Mucosa of descending colon (tissue), 3 donors: ENCODE measurements around the gene PACC1. TPM values are rescaled to one million over a fixed set of nuclear protein-coding genes. Genes with fewer than 3 reads are reported as not detected.

Experiments
- ATAC-seq: fragments of 200-7000 bp; cut with Tn5 transposase; one replicate; pipeline ENCODE4 v1.9.1; 2020; ENCODE audit warnings: mild to moderate bottlenecking, moderate library complexity
- DNase-seq, 3 donors: peaks; one replicate each; pipeline ENCODE4 v3.0.0-alpha.2; 2020
- H3K36me3 ChIP-seq: fragments of 200-600 bp; one replicate; pipeline ENCODE4 v1.8.0; 2021; ENCODE audit warnings: low read depth, mild to moderate bottlenecking
- H3K4me1 ChIP-seq: fragments of 200-600 bp; one replicate; pipeline ENCODE4 v1.8.0; 2021; ENCODE audit warnings: low read depth, mild to moderate bottlenecking
- H3K4me3 ChIP-seq: fragments of 200-600 bp; one replicate; pipeline ENCODE4 v1.8.0; 2021; ENCODE audit warnings: mild to moderate bottlenecking
- H3K9me3 ChIP-seq: fragments of 200-600 bp; one replicate; pipeline ENCODE4 v1.8.0; 2021; ENCODE audit warnings: mild to moderate bottlenecking
- intact Hi-C, 2 donors: fragments of 100-400 bp; cut with DNase I in 1 of 2; cut with micrococcal nuclease in 1 of 2; formaldehyde crosslinking; loops; one replicate each; pipeline versions ENCODE4 v1.11.0 to v1.11.1; 2022; cut with DNase I, micrococcal nuclease
- long read RNA-seq, 2 donors: library from polyadenylated mRNA; unstranded; transcript quantifications; one replicate each; pipeline ENCODE4 v2.0.0, GENCODE V29; 2019 to 2021
- total RNA-seq, 3 donors: library from RNA; stranded (reverse); fragmentation: NEBNext Ultra II Directional in 2 of 3; extraction: Animal tissue kit (Norgen Biotek cat#: 25700) in 2 of 3; gene quantifications; one replicate each; pipeline versions ENCODE4 v1.2.1 to v1.2.4, GENCODE V29; 2021 to 2023
- TF ChIP-seq, protein P1 (sequence below): fragments of 200-600 bp; IDR thresholded peaks from one replicate; pipeline ENCODE4 v1.8.0; 2022; ENCODE audit warnings: antibody characterized with exemption, mild to moderate bottlenecking
- donor health status: DM: no; HTN: no; CAD: no; lungs with moderate emphysema.
- donor health status: DM: no; HTN: no; CAD: no.
- donor health status: DM: no; HTN: yes; CAD: no.

PACC1 gene
- 1 to 10 TPM; 2.5 to 4.4 (median 3.4) TPM for total RNA-seq
- long read RNA-seq, donor 1, transcript TMEM206-201 (8 exons, 2,475 nt) = major isoform, 7 of 8 reads
- long read RNA-seq, donor 1, partial matches to known transcripts = 1 of 8 reads
- long read RNA-seq, donor 1, other reads (novel, unspliced or antisense) = 0 of 8 reads
- long read RNA-seq, donor 2, partial matches to known transcripts = 0 of 3 reads
- long read RNA-seq, donor 2, other reads (novel, unspliced or antisense) = 0 of 3 reads

GRCh38 chr1:212414328-212415106 is at the start of gene PACC1:
Gene PACC1, minus strand, starts transcription at chr1:212414886. Its CDS starts 129 bp downstream, at chr1:212414757.
- ATAC-seq = peak; percentile 96
- intact Hi-C loops = no loop called here
- H3K36me3 ChIP-seq = no peaks in the 10 kb centered on the region
- H3K4me1 ChIP-seq = peaks cover 5% of the 10 kb centered on the region
- DNase-seq = peak; percentile 87 to 94 (median 91)
- TF ChIP-seq, protein P1, sequence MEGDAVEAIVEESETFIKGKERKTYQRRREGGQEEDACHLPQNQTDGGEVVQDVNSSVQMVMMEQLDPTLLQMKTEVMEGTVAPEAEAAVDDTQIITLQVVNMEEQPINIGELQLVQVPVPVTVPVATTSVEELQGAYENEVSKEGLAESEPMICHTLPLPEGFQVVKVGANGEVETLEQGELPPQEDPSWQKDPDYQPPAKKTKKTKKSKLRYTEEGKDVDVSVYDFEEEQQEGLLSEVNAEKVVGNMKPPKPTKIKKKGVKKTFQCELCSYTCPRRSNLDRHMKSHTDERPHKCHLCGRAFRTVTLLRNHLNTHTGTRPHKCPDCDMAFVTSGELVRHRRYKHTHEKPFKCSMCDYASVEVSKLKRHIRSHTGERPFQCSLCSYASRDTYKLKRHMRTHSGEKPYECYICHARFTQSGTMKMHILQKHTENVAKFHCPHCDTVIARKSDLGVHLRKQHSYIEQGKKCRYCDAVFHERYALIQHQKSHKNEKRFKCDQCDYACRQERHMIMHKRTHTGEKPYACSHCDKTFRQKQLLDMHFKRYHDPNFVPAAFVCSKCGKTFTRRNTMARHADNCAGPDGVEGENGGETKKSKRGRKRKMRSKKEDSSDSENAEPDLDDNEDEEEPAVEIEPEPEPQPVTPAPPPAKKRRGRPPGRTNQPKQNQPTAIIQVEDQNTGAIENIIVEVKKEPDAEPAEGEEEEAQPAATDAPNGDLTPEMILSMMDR = no peak
- no peaks in the 10 kb centered on the region for H3K9me3 ChIP-seq
- peak within 1 kb of the TSS; percentile 56 for H3K4me3 ChIP-seq

GRCh38 chr1:212463565-212464285 is 49.0 kb upstream of the PACC1 start:
- TF ChIP-seq, protein P1 = no peak
- DNase-seq = no peak
- ATAC-seq = no peak
- Histone ChIP-seq H3K36me3 (no peaks in the 10 kb centered on the region), H3K4me1 (no peaks in the 10 kb centered on the region), H3K9me3 (no peaks in the 10 kb centered on the region), H3K4me3 (no peak overlapping the region)
- intact Hi-C loops = no loop called here

DNA sequence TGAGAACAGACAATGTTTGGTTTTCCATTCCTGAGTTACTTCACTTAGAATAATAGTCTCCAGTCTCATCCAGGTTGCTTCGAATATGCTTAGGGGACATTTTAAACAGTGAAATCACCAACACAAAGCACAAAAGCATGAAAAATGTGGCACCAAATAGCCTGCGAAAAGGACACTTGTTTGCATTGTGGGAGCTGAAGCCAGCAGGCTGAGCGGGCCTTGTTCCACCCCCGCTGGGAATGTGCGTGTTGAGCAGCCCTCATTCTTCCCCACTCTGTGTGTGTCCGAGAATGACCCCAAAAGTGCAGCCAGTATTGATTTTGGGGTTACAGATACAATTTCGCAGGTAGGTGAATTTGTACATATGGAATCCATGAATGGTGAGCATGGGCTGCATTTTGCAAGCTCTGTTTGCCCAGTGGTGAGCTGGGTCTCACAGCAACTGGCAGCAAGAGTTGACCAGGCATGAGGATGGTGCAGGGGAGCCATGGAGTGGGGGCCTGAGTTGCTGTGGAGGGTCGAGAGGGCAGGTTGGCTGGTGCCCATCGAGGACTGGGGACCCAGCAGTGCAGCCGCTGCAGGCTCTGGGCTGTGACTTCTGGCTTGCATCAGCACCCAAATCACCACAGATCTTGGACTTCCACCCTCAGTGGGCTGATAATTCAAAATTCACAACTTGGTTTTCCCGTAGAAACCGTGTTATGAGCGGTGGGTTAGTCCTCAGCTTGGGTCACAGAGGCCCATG is 47.4 kb upstream of the PACC1 start:
- intact Hi-C loops = no loop called here
- Histone ChIP-seq H3K4me3 (no peak overlapping the region), H3K4me1 (no peaks in the 10 kb centered on the region), H3K36me3 (no peaks in the 10 kb centered on the region), H3K9me3 (no peaks in the 10 kb centered on the region)
- DNase-seq = no peak
- ATAC-seq = no peak
- TF ChIP-seq, protein P1 = no peak

GRCh38 chr1:212460376-212460775 is 45.7 kb upstream of the PACC1 start:
- ATAC-seq (no peak), DNase-seq (no peak)
- no peaks in the 10 kb centered on the region for H3K36me3 ChIP-seq
- H3K4me3 ChIP-seq = no peak overlapping the region
- intact Hi-C loops = no loop called here
- TF ChIP-seq, protein P1 = no peak
- no peaks in the 10 kb centered on the region for H3K9me3 ChIP-seq
- H3K4me1 ChIP-seq = no peaks in the 10 kb centered on the region

- Histone ChIP-seq H3K4me3 (no peak overlapping the region), H3K36me3 (no peaks in the 10 kb centered on the region), H3K4me1 (no peaks in the 10 kb centered on the region), H3K9me3 (no peaks in the 10 kb centered on the region)
- no peak for DNase-seq
- TF ChIP-seq, protein P1 = no peak
- no peak for ATAC-seq
- intact Hi-C loops = loop anchor here (5.0 to 10.0 kb wide), 2 partner anchors 82 to 395 kb away; no protein-coding TSS in a partner anchor
Measured at GRCh38 chr1:212459656-212460055, 45.0 kb upstream of the PACC1 start.
